ENCODE data around the gene THRB. TPM values are rescaled to one million over a fixed set of nuclear protein-coding genes. Genes with fewer than 3 reads are reported as not detected.

Gene THRB
- total RNA-seq, 1 donor from 2014 or later: 3.1 TPM

DNA sequence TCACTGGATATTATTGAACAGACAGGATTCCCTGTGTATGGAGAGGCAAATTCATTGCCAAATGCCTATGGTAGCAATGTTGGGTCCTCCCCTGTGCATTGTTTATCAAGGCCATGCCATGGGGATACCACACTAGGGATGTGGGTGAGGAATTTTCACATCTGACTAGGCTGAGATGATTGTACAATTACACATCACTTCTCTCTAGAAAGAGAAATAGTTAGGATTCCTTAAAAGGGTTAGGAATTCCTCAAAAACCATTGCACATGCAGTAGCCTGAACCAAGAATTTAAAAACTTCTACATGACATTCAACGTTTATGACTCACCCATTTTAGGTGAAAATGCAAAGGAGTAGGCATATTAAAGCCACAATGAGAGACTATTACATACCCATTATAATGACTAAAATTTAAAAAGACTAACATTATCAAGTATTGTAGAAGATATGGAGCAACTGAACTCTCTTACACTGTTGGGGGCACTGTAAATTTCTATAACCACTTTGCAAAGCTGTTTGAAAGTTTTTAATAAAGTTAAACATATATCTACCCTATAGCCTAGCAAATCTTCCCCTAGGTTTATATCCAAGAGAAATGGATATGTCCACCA lies 175.9 kb downstream of the THRB start:
- Histone ChIP-seq H3K27me3 (ENCODE audit: control insufficient read depth, insufficient read depth, low read length) (no peaks in the 10 kb centered on the region), H3K36me3 (ENCODE audit: control insufficient read depth, insufficient read depth, low read length) (no peaks in the 10 kb centered on the region), H3K4me3 (ENCODE audit: low read depth, low read length) (no peak overlapping the region)
- DNase-seq (ENCODE audit: low read depth): no peak
- TF ChIP-seq CTCF (IDR thresholded peaks at IDR 0.05; ENCODE audit: insufficient read depth, low read length, poor library complexity, severe bottlenecking): no peak

GRCh38 chr3:24316887-24317383 lies 177.7 kb downstream of the THRB start:
- TF ChIP-seq CTCF (IDR thresholded peaks at IDR 0.05; ENCODE audit: insufficient read depth, low read length, poor library complexity, severe bottlenecking): no peak
- Histone ChIP-seq H3K4me3 (ENCODE audit: low read depth, low read length) (no peak overlapping the region), H3K36me3 (ENCODE audit: control insufficient read depth, insufficient read depth, low read length) (peaks cover 1% of the 10 kb centered on the region), H3K27me3 (ENCODE audit: control insufficient read depth, insufficient read depth, low read length) (no peaks in the 10 kb centered on the region)
- no peak for DNase-seq (ENCODE audit: low read depth)

GRCh38 chr3:24315971-24316370 lies 178.7 kb downstream of the THRB start:
- Histone ChIP-seq H3K36me3 (ENCODE audit: control insufficient read depth, insufficient read depth, low read length) (peaks cover 1% of the 10 kb centered on the region), H3K4me3 (ENCODE audit: low read depth, low read length) (no peak overlapping the region), H3K27me3 (ENCODE audit: control insufficient read depth, insufficient read depth, low read length) (no peaks in the 10 kb centered on the region)
- TF ChIP-seq CTCF (IDR thresholded peaks at IDR 0.05; ENCODE audit: insufficient read depth, low read length, poor library complexity, severe bottlenecking): no peak
- no peak for DNase-seq (ENCODE audit: low read depth)

- no peak overlapping the region for H3K4me3 ChIP-seq (ENCODE audit: low read depth, low read length)
- DNase-seq (ENCODE audit: low read depth): no peak
- no peak for TF ChIP-seq CTCF (IDR thresholded peaks at IDR 0.05; ENCODE audit: insufficient read depth, low read length, poor library complexity, severe bottlenecking)
- H3K27me3 ChIP-seq (ENCODE audit: control insufficient read depth, insufficient read depth, low read length): no peaks in the 10 kb centered on the region
- peaks cover 1% of the 10 kb centered on the region for H3K36me3 ChIP-seq (ENCODE audit: control insufficient read depth, insufficient read depth, low read length)
These were observed 179.3 kb downstream of the THRB start for GRCh38 chr3:24315356-24315755.

- DNase-seq (ENCODE audit: low read depth): no peak
- TF ChIP-seq CTCF (IDR thresholded peaks at IDR 0.05; ENCODE audit: insufficient read depth, low read length, poor library complexity, severe bottlenecking): no peak
- H3K27me3 ChIP-seq (ENCODE audit: control insufficient read depth, insufficient read depth, low read length): no peaks in the 10 kb centered on the region
- no peak overlapping the region for H3K4me3 ChIP-seq (ENCODE audit: low read depth, low read length)
- H3K36me3 ChIP-seq (ENCODE audit: control insufficient read depth, insufficient read depth, low read length): peaks cover 1% of the 10 kb centered on the region
These were observed 182.8 kb downstream of the THRB start for GRCh38 chr3:24311881-24312280.

GRCh38 chr3:24310887-24311286 lies 183.8 kb downstream of the THRB start:
- TF ChIP-seq CTCF (IDR thresholded peaks at IDR 0.05; ENCODE audit: insufficient read depth, low read length, poor library complexity, severe bottlenecking): no peak
- no peaks in the 10 kb centered on the region for H3K27me3 ChIP-seq (ENCODE audit: control insufficient read depth, insufficient read depth, low read length)
- no peak for DNase-seq (ENCODE audit: low read depth)
- H3K36me3 ChIP-seq (ENCODE audit: control insufficient read depth, insufficient read depth, low read length): peaks cover 1% of the 10 kb centered on the region
- no peak overlapping the region for H3K4me3 ChIP-seq (ENCODE audit: low read depth, low read length)
